Stimulated activated CD4-positive, alpha-beta T cell treated with anti-CD3 and anti-CD28 coated beads, Interleukin-1b, Interleukin-23, amount 100 ng/mL, for 24 hours (primary cell): ENCODE results near the gene PPARA.

ENCODE experiments used
- DNase-seq, 4 experiments: peaks; one replicate each; pipeline ENCODE4 v3.0.0-alpha.2; 2020; ENCODE audit warnings: low read depth in 4 of 4, low spot score in 1 of 4

PPARA gene

GRCh38 chr22:46142548-46143490, 7.5 kb upstream of the PPARA start:
- DNase-seq: no peak

GRCh38 chr22:46143491-46144147, 6.7 kb upstream of the PPARA start:
- no peak for DNase-seq

- no peak for DNase-seq
Measured at GRCh38 chr22:46145361-46145851, 4.9 kb upstream of the PPARA start.

- no peak for DNase-seq
Measured at GRCh38 chr22:46145896-46146295, 4.4 kb upstream of the PPARA start.

GRCh38 chr22:46146329-46146728, 4.0 kb upstream of the PPARA start:
- no peak for DNase-seq

- DNase-seq: no peak
Measured at GRCh38 chr22:46147061-46147460, 3.3 kb upstream of the PPARA start.

- no peak for DNase-seq
Measured at GRCh38 chr22:46147471-46148267, 2.7 kb upstream of the PPARA start.

- DNase-seq: no peak
Measured at GRCh38 chr22:46148336-46148735, 2.0 kb upstream of the PPARA start.

- no peak for DNase-seq
Measured at GRCh38 chr22:46148816-46149511, 1.4 kb upstream of the PPARA start.

GRCh38 chr22:46149512-46150033, 753 bp upstream of the PPARA start:
- peak in 2 of 4 experiments; percentile 13 to 14 for DNase-seq

GRCh38 chr22:46150655-46151477, 540 bp downstream of the PPARA start:
- peak; percentile 28 to 45 (median 35) for DNase-seq

- no peak for DNase-seq
Measured at GRCh38 chr22:46153930-46154329, 3.6 kb downstream of the PPARA start.

- DNase-seq: no peak
Measured at GRCh38 chr22:46156031-46156430, 5.7 kb downstream of the PPARA start.

- DNase-seq: no peak
Measured at GRCh38 chr22:46158283-46158682, 8.0 kb downstream of the PPARA start.

GRCh38 chr22:46159212-46159611, 8.9 kb downstream of the PPARA start:
- DNase-seq: no peak

- no peak for DNase-seq
Measured at GRCh38 chr22:46159777-46160176, 9.5 kb downstream of the PPARA start.

GRCh38 chr22:46162285-46162684, 12.0 kb downstream of the PPARA start:
- DNase-seq: no peak

GRCh38 chr22:46162771-46163556, 12.6 kb downstream of the PPARA start:
- no peak for DNase-seq

GRCh38 chr22:46163557-46163888, 13.2 kb downstream of the PPARA start:
- DNase-seq: no peak
